GM23338 (cell line): ENCODE data around the gene FDXR. TPM values are rescaled to one million over a fixed set of nuclear protein-coding genes. Genes with fewer than 3 reads are reported as not detected.
"Not testable (repeated sequence)": the region's sequence is repeated elsewhere in the genome, so short reads cannot be mapped to it uniquely, and the experiment has no call there.

Experiments used
- ATAC-seq: fragments of 200-7000 bp; cut with Tn5 transposase; 3 replicates; pipeline ENCODE4 v1.9.1; 2020
- DNase-seq: peaks from one replicate; pipeline ENCODE4 v3.0.0-alpha.2; 2015; ENCODE audit warnings: low spot score
- H2AFZ ChIP-seq: fragments of 200-600 bp; sonication (generic); 2 replicates; pipeline ENCODE4 v1.8.0; 2016; ENCODE audit warnings: antibody characterized with exemption, mild to moderate bottlenecking, moderate library complexity
- H3F3A ChIP-seq: fragments of 200-600 bp; sonication (generic); replicated peaks from 2 replicates; pipeline ENCODE4 v1.8.0; 2017; ENCODE audit warnings: antibody characterized with exemption, mixed run types, low read depth
- H3K27ac ChIP-seq: fragments of 200-600 bp; sonication (generic); 2 replicates; pipeline ENCODE4 v1.6.1; 2016; ENCODE audit warnings: low read depth
- H3K27me3 ChIP-seq: fragments of 200-600 bp; sonication (generic); 2 replicates; pipeline ENCODE4 v1.8.0; 2016; ENCODE audit warnings: mild to moderate bottlenecking, mixed run types, moderate library complexity; ENCODE audit not compliant: insufficient read depth
- H3K36me3 ChIP-seq: fragments of 200-600 bp; sonication (generic); 2 replicates; pipeline ENCODE4 v1.8.0; 2016; ENCODE audit warnings: mild to moderate bottlenecking; ENCODE audit not compliant: insufficient read depth
- H3K4me1 ChIP-seq: fragments of 200-600 bp; sonication (generic); 2 replicates; pipeline ENCODE4 v1.8.0; 2016; ENCODE audit warnings: mild to moderate bottlenecking, moderate library complexity; ENCODE audit not compliant: insufficient read depth
- H3K4me2 ChIP-seq: fragments of 200-600 bp; sonication (generic); 2 replicates; pipeline ENCODE4 v1.7.1; 2017; ENCODE audit warnings: mixed run types
- H3K4me3 ChIP-seq: fragments of 200-600 bp; sonication (generic); 2 replicates; pipeline ENCODE4 v1.6.1; 2016; ENCODE audit warnings: mixed run types
- H3K79me2 ChIP-seq: fragments of 200-600 bp; sonication (generic); replicated peaks from 2 replicates; pipeline ENCODE4 v1.8.0; 2017; ENCODE audit warnings: mild to moderate bottlenecking; ENCODE audit not compliant: insufficient read depth
- H3K9me2 ChIP-seq: fragments of 200-600 bp; sonication (generic); 2 replicates; pipeline ENCODE4 v1.8.0; 2017; ENCODE audit not compliant: insufficient read depth
- H4K20me1 ChIP-seq: fragments of 200-600 bp; sonication (generic); replicated peaks from 2 replicates; pipeline ENCODE4 v1.8.0; 2017; ENCODE audit warnings: mild to moderate bottlenecking; ENCODE audit not compliant: insufficient read depth
- H3K27ac Mint-ChIP-seq: 2 replicates; pipeline ENCODE4 v1.8.0; 2020; ENCODE audit warnings: inconsistent platforms, mild to moderate bottlenecking, moderate library complexity, mixed read lengths
- H3K27me3 Mint-ChIP-seq: 3 replicates; pipeline ENCODE4 v1.8.0; 2022; ENCODE audit warnings: low read depth, mild to moderate bottlenecking, moderate library complexity, mixed read lengths, inconsistent platforms; ENCODE audit not compliant: insufficient read depth, poor library complexity
- H3K36me3 Mint-ChIP-seq: 3 replicates; pipeline ENCODE4 v1.8.0; 2021; ENCODE audit warnings: low read depth, mild to moderate bottlenecking, inconsistent platforms, moderate library complexity, mixed read lengths
- H3K4me1 Mint-ChIP-seq: 3 replicates; pipeline ENCODE4 v1.8.0; 2020; ENCODE audit warnings: mild to moderate bottlenecking, inconsistent platforms, mixed read lengths
- H3K4me3 Mint-ChIP-seq: 3 replicates; pipeline ENCODE4 v1.8.0; 2021; ENCODE audit warnings: moderate library complexity, mild to moderate bottlenecking, inconsistent platforms, mixed read lengths
- H3K9me3 Mint-ChIP-seq: 3 replicates; pipeline ENCODE4 v1.8.0; 2020; ENCODE audit warnings: moderate library complexity, mild to moderate bottlenecking, inconsistent platforms, mixed read lengths
- EZH2 ChIP-seq: fragments of 200-600 bp; sonication (generic); IDR thresholded peaks from one replicate; pipeline ENCODE4 v1.8.0; 2017; ENCODE audit warnings: antibody characterized with exemption, mild to moderate bottlenecking, low read depth; ENCODE audit not compliant: unreplicated experiment
- EZH2phosphoT487 ChIP-seq: fragments of 200-600 bp; sonication (generic); IDR thresholded peaks from one replicate; pipeline ENCODE4 v1.8.1; 2018; ENCODE audit warnings: antibody characterized with exemption; ENCODE audit not compliant: unreplicated experiment
- NANOG ChIP-seq: IDR thresholded peaks from 2 replicates; pipeline ENCODE4 v1.6.1; 2016; ENCODE audit warnings: antibody characterized with exemption, borderline replicate concordance
- polyA plus RNA-seq: library from polyadenylated mRNA; unstranded; fragments of >200 nt; fragmentation: Nextera tagmentation; extraction: Ambion mirVana; gene quantifications from 2 replicates; pipeline ENCODE4 v1.2.1, GENCODE V29; 2016
- total RNA-seq: library from RNA; depleted of rRNA; stranded (reverse); fragments of >200 nt; shearing (Covaris generic); gene quantifications from 2 replicates; pipeline ENCODE4 v1.2.3, GENCODE V29; 2014
- TF ChIP-seq, protein P1 (sequence below), 2 experiments: fragments of 200-600 bp in 1 of 2; sonication (generic) in 1 of 2; conservative IDR thresholded peaks; 2 replicates each; pipeline versions ENCODE4 v1.5.1 to v1.6.1; 2016 to 2017; ENCODE audit warnings: antibody characterized with exemption in 2 of 2, low read depth in 2 of 2, mild to moderate bottlenecking in 2 of 2, moderate library complexity in 1 of 2
- TF ChIP-seq, protein P2 (sequence below): fragments of 250-450 bp; sonication (Bioruptor Pico); IDR thresholded peaks from 2 replicates; pipeline ENCODE4 v1.5.0; 2020; ENCODE audit warnings: mild to moderate bottlenecking, moderate library complexity

The FDXR gene
- total and polyA plus RNA-seq, 2 experiments from 2014 or later: 21.7 to 33.1 TPM

DNA sequence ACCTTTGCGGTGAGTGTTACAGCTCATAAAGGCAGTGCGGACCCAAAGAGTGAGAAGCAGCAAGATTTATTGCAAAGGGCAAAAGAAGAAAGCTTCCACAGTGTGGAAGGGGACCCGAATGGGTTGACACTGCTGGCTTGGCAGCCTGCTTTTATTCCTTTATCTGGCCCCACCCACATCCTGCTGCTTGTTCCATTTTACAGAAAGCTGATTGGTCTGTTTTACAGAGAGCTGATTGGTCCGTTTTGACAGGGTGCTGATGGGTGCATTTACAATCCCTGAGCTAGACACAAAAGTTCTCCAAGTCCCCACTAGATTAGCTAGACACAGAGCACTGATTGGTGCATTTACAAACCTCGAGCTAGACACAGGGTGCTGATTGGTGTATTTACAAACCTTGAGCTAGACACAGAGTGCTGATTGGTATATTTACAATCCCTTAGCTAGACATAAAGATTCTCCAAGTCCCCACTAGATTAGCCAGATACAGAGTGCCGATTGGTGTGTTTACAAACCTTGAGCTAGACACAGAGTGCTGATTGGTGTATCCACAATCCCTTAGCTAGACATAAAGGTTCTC is 33.5 kb upstream of the FDXR start:
- not testable (repeated sequence) for ATAC-seq, H3K36me3 Mint-ChIP-seq, H3K4me3 ChIP-seq, H3K36me3 ChIP-seq, H3K79me2 ChIP-seq, H2AFZ ChIP-seq, H3K9me3 Mint-ChIP-seq, H3K9me2 ChIP-seq, DNase-seq, H3K4me3 Mint-ChIP-seq, H3F3A ChIP-seq, H4K20me1 ChIP-seq, H3K27ac Mint-ChIP-seq, H3K27me3 ChIP-seq, H3K27ac ChIP-seq, H3K4me2 ChIP-seq
- Mint-ChIP-seq H3K27me3 (peaks cover 11% of the 10 kb centered on the region), H3K4me1 (peaks cover 37% of the 10 kb centered on the region)
- peaks cover 31% of the 10 kb centered on the region for H3K4me1 ChIP-seq

DNA sequence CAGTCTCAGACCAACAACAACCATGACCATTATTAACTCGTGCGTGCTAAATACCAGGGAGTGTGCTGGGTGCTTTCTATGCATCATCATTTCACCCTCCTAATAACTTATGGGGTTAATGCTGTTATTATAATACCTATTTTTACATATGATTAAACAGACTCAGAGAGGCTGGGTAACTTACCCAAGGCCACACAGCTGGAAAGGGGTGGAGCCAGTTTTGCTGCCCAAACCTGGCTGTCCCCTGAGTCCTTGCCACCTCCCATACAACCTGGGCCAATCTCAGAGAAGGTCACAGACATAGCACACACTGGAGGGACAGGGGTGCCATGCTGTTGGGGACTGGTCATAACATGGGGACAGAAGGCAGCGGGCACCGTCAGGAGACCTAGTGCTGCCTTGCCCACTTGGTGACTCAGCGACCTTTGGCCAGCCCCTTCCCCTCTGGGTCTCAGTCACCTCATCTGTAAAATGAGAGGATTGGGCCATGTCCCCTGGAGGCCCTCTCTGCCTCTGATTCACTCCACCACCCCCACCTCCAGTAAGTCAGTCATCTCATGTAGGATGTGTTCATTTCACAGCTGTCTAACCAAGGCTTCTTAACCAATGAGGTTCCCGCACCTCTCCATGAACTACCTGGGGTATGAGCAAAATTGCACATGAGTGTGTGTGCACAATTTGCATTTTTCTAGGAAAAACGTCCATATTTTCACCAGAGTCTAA is 32.1 kb upstream of the FDXR start:
- DNase-seq: no peak
- H3K4me1 Mint-ChIP-seq: peaks cover 24% of the 10 kb centered on the region
- peaks cover 5% of the 10 kb centered on the region; the same call in 2 of the 3 replicates for H3K9me3 Mint-ChIP-seq
- Histone ChIP-seq H3K79me2 (no peaks in the 10 kb centered on the region), H3K36me3 (no peaks in the 10 kb centered on the region), H3K27ac (no peak overlapping the region), H2AFZ (no peak overlapping the region), H3K4me2 (no peak overlapping the region), H3F3A (0 out of 2 replicates have a peak, but pooled peaks cover 4% of the 10 kb centered on the region), H4K20me1 (no peaks in the 10 kb centered on the region), H3K4me1 (peaks cover 17% of the 10 kb centered on the region), H3K9me2 (no peaks in the 10 kb centered on the region), H3K4me3 (no peak overlapping the region), H3K27me3 (no peaks in the 10 kb centered on the region)
- H3K4me3 Mint-ChIP-seq: no peak overlapping the region
- no peak for TF ChIP-seq EZH2phosphoT487
- TF ChIP-seq, protein P1, sequence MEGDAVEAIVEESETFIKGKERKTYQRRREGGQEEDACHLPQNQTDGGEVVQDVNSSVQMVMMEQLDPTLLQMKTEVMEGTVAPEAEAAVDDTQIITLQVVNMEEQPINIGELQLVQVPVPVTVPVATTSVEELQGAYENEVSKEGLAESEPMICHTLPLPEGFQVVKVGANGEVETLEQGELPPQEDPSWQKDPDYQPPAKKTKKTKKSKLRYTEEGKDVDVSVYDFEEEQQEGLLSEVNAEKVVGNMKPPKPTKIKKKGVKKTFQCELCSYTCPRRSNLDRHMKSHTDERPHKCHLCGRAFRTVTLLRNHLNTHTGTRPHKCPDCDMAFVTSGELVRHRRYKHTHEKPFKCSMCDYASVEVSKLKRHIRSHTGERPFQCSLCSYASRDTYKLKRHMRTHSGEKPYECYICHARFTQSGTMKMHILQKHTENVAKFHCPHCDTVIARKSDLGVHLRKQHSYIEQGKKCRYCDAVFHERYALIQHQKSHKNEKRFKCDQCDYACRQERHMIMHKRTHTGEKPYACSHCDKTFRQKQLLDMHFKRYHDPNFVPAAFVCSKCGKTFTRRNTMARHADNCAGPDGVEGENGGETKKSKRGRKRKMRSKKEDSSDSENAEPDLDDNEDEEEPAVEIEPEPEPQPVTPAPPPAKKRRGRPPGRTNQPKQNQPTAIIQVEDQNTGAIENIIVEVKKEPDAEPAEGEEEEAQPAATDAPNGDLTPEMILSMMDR (conservative IDR thresholded peaks at IDR 0.05; ENCODE audit: low read depth in 2 of 2): no peak
- TF ChIP-seq NANOG: no peak
- no peak for TF ChIP-seq EZH2
- TF ChIP-seq, protein P2, sequence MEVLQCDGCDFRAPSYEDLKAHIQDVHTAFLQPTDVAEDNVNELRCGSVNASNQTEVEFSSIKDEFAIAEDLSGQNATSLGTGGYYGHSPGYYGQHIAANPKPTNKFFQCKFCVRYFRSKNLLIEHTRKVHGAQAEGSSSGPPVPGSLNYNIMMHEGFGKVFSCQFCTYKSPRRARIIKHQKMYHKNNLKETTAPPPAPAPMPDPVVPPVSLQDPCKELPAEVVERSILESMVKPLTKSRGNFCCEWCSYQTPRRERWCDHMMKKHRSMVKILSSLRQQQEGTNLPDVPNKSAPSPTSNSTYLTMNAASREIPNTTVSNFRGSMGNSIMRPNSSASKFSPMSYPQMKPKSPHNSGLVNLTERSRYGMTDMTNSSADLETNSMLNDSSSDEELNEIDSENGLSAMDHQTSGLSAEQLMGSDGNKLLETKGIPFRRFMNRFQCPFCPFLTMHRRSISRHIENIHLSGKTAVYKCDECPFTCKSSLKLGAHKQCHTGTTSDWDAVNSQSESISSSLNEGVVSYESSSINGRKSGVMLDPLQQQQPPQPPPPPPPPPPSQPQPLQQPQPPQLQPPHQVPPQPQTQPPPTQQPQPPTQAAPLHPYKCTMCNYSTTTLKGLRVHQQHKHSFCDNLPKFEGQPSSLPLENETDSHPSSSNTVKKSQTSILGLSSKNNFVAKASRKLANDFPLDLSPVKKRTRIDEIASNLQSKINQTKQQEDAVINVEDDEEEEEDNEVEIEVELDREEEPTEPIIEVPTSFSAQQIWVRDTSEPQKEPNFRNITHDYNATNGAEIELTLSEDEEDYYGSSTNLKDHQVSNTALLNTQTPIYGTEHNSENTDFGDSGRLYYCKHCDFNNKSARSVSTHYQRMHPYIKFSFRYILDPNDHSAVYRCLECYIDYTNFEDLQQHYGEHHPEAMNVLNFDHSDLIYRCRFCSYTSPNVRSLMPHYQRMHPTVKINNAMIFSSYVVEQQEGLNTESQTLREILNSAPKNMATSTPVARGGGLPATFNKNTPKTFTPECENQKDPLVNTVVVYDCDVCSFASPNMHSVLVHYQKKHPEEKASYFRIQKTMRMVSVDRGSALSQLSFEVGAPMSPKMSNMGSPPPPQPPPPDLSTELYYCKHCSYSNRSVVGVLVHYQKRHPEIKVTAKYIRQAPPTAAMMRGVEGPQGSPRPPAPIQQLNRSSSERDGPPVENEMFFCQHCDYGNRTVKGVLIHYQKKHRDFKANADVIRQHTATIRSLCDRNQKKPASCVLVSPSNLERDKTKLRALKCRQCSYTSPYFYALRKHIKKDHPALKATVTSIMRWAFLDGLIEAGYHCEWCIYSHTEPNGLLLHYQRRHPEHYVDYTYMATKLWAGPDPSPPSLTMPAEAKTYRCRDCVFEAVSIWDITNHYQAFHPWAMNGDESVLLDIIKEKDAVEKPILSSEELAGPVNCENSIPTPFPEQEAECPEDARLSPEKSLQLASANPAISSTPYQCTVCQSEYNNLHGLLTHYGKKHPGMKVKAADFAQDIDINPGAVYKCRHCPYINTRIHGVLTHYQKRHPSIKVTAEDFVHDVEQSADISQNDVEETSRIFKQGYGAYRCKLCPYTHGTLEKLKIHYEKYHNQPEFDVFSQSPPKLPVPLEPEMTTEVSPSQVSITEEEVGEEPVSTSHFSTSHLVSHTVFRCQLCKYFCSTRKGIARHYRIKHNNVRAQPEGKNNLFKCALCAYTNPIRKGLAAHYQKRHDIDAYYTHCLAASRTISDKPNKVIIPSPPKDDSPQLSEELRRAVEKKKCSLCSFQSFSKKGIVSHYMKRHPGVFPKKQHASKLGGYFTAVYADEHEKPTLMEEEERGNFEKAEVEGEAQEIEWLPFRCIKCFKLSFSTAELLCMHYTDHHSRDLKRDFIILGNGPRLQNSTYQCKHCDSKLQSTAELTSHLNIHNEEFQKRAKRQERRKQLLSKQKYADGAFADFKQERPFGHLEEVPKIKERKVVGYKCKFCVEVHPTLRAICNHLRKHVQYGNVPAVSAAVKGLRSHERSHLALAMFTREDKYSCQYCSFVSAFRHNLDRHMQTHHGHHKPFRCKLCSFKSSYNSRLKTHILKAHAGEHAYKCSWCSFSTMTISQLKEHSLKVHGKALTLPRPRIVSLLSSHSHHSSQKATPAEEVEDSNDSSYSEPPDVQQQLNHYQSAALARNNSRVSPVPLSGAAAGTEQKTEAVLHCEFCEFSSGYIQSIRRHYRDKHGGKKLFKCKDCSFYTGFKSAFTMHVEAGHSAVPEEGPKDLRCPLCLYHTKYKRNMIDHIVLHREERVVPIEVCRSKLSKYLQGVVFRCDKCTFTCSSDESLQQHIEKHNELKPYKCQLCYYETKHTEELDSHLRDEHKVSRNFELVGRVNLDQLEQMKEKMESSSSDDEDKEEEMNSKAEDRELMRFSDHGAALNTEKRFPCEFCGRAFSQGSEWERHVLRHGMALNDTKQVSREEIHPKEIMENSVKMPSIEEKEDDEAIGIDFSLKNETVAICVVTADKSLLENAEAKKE: no peak
- no peak for ATAC-seq
- H3K27ac Mint-ChIP-seq: no peak overlapping the region
- H3K27me3 Mint-ChIP-seq: peaks cover 12% of the 10 kb centered on the region
- H3K36me3 Mint-ChIP-seq: peaks cover 3% of the 10 kb centered on the region; the same call in 1 of the 3 replicates
